ENCODE data around the gene TNFRSF1A. TPM values are rescaled to one million over a fixed set of nuclear protein-coding genes. Genes with fewer than 3 reads are reported as not detected.
A peak's percentile ranks its signal among the peaks of the same experiment; 100 is the strongest.

The TNFRSF1A gene
- total RNA-seq, 1 experiment from 2014 or later, result 44.1 TPM

DNA sequence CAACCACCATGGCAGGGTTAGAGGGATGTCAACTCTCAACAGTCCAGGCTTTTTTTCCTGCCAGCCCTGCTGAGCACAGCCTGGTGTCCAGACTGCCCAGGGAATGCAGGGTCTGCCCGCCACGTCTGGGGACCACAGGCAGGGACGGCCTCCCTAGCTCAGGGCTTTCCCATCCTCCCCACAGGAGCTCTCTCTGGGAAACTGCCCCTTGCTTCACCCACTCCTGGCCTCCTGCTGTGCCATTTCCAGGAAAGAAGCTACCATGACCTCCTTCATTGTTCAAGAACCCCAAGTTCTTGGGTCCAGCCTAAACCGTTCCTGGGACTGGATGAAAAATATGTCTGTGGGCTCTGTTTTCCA is 28.7 kb upstream of the TNFRSF1A start:
- H3K27ac Mint-ChIP-seq, result peak overlapping the region; percentile 99

GRCh38 chr12:6369916-6370575 is 28.2 kb upstream of the TNFRSF1A start:
- H3K36me3 Mint-ChIP-seq, result peaks cover 29% of the 10 kb centered on the region
- no peaks in the 10 kb centered on the region for H3K27me3 Mint-ChIP-seq (ENCODE audit: low read depth)
- peak overlapping the region; percentile 99 for H3K27ac Mint-ChIP-seq
- ChIA-PET POLR2A (interaction anchor here (1.4 to 2.2 kb wide), 2 partner anchors 14 to 26 kb away, joined by 6 to 9 read pairs; no protein-coding TSS in a partner anchor), CTCF (interaction anchor here (1.7 to 8.0 kb wide), 4 partner anchors 14 to 96 kb away, joined by 11 to 68 read pairs (median 22); no protein-coding TSS in a partner anchor)
- peak overlapping the region; percentile 62 for H3K4me3 Mint-ChIP-seq
- H3K9me3 Mint-ChIP-seq, result no peaks in the 10 kb centered on the region
- TF ChIP-seq, protein P1, sequence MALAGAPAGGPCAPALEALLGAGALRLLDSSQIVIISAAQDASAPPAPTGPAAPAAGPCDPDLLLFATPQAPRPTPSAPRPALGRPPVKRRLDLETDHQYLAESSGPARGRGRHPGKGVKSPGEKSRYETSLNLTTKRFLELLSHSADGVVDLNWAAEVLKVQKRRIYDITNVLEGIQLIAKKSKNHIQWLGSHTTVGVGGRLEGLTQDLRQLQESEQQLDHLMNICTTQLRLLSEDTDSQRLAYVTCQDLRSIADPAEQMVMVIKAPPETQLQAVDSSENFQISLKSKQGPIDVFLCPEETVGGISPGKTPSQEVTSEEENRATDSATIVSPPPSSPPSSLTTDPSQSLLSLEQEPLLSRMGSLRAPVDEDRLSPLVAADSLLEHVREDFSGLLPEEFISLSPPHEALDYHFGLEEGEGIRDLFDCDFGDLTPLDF (CRISPR knock-in tag; IDR thresholded peaks at IDR 0.05), result no peak
- TF ChIP-seq ZBTB21 (CRISPR knock-in tag; IDR thresholded peaks at IDR 0.05; ENCODE audit: borderline replicate concordance), result no peak
- no peak for TF ChIP-seq ATF1 (CRISPR knock-in tag; IDR thresholded peaks at IDR 0.05)
- TF ChIP-seq GABPB1 (CRISPR knock-in tag; IDR thresholded peaks at IDR 0.05), result no peak
- TF ChIP-seq RORB (CRISPR knock-in tag; IDR thresholded peaks at IDR 0.05), result no peak
- no peak for TF ChIP-seq FOXK1 (CRISPR knock-in tag; IDR thresholded peaks at IDR 0.05)
- ATAC-seq (no peak), DNase-seq (ENCODE audit: low spot score) (no peak)
- H3K4me1 Mint-ChIP-seq, result peaks cover 73% of the 10 kb centered on the region

More for the DNA sequence above, 28.7 kb upstream of the TNFRSF1A start:
- Mint-ChIP-seq H3K4me1 (peaks cover 72% of the 10 kb centered on the region), H3K36me3 (peaks cover 25% of the 10 kb centered on the region), H3K4me3 (peak overlapping the region; percentile 62), H3K9me3 (no peaks in the 10 kb centered on the region), H3K27me3 (ENCODE audit: low read depth) (no peaks in the 10 kb centered on the region)
- no peak for ATAC-seq
- TF ChIP-seq, protein P2, sequence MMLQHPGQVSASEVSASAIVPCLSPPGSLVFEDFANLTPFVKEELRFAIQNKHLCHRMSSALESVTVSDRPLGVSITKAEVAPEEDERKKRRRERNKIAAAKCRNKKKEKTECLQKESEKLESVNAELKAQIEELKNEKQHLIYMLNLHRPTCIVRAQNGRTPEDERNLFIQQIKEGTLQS (CRISPR knock-in tag; conservative IDR thresholded peaks at IDR 0.05), result no peak
- TF ChIP-seq, protein P3, sequence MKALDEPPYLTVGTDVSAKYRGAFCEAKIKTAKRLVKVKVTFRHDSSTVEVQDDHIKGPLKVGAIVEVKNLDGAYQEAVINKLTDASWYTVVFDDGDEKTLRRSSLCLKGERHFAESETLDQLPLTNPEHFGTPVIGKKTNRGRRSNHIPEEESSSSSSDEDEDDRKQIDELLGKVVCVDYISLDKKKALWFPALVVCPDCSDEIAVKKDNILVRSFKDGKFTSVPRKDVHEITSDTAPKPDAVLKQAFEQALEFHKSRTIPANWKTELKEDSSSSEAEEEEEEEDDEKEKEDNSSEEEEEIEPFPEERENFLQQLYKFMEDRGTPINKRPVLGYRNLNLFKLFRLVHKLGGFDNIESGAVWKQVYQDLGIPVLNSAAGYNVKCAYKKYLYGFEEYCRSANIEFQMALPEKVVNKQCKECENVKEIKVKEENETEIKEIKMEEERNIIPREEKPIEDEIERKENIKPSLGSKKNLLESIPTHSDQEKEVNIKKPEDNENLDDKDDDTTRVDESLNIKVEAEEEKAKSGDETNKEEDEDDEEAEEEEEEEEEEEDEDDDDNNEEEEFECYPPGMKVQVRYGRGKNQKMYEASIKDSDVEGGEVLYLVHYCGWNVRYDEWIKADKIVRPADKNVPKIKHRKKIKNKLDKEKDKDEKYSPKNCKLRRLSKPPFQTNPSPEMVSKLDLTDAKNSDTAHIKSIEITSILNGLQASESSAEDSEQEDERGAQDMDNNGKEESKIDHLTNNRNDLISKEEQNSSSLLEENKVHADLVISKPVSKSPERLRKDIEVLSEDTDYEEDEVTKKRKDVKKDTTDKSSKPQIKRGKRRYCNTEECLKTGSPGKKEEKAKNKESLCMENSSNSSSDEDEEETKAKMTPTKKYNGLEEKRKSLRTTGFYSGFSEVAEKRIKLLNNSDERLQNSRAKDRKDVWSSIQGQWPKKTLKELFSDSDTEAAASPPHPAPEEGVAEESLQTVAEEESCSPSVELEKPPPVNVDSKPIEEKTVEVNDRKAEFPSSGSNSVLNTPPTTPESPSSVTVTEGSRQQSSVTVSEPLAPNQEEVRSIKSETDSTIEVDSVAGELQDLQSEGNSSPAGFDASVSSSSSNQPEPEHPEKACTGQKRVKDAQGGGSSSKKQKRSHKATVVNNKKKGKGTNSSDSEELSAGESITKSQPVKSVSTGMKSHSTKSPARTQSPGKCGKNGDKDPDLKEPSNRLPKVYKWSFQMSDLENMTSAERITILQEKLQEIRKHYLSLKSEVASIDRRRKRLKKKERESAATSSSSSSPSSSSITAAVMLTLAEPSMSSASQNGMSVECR (CRISPR knock-in tag; IDR thresholded peaks at IDR 0.05; ENCODE audit: borderline replicate concordance), result no peak
- TF ChIP-seq, protein P4, sequence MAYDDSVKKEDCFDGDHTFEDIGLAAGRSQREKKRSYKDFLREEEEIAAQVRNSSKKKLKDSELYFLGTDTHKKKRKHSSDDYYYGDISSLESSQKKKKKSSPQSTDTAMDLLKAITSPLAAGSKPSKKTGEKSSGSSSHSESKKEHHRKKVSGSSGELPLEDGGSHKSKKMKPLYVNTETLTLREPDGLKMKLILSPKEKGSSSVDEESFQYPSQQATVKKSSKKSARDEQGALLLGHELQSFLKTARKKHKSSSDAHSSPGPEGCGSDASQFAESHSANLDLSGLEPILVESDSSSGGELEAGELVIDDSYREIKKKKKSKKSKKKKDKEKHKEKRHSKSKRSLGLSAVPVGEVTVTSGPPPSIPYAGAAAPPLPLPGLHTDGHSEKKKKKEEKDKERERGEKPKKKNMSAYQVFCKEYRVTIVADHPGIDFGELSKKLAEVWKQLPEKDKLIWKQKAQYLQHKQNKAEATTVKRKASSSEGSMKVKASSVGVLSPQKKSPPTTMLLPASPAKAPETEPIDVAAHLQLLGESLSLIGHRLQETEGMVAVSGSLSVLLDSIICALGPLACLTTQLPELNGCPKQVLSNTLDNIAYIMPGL (CRISPR knock-in tag; IDR thresholded peaks at IDR 0.05), result no peak
- TF ChIP-seq PRDM15 (CRISPR knock-in tag; IDR thresholded peaks at IDR 0.05), result 0 out of 2 replicates have a peak, but pooled peaks have one; percentile 9
- POLR2A ChIA-PET, result interaction anchor here (0.6 to 5.1 kb wide), 10 partner anchors 15 to 164 kb away, joined by 3 to 48 read pairs (median 4); partner anchors contain the start of genes GAPDH and MRPL51
- CTCF ChIA-PET, result interaction anchor here (1.2 to 8.0 kb wide), 9 partner anchors 8 to 167 kb away, joined by 4 to 68 read pairs (median 7); no protein-coding TSS in a partner anchor
- DNase-seq (ENCODE audit: low spot score), result no peak
